Measurements from ENCODE around the gene NUP214. TPM values are rescaled to one million over a fixed set of nuclear protein-coding genes. Genes with fewer than 3 reads are reported as not detected.
"Not testable (repeated sequence)": the region's sequence is repeated elsewhere in the genome, so short reads cannot be mapped to it uniquely, and the experiment has no call there.

NUP214 gene
- total RNA-seq, 2 experiments from 2014 or later: 61.4 to 97.7 TPM

DNA sequence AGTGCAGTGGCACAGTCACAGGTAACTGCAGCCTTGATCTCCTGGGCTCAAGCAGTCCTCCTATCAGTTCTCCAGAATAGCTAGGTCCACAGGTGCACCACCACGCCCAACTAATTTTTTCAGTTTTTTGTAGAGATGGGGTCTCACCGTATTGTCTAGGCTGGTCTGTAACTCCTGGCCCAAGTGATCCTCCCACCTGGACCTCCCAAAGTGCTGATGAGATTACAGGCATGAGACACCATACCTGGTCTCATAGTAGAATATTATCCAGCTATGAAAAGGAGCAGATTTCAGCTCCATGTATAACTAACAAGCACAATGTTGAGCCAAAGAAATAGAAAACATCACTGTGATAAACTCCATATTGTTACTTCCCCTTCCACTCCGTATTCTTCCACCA is 81.1 kb downstream of the NUP214 start:
- DNase-seq (no peak), ATAC-seq (no peak)
- Mint-ChIP-seq H3K9me3 (ENCODE audit: low read depth) (peaks cover 14% of the 10 kb centered on the region), H3K27ac (no peak overlapping the region), H3K27me3 (no peaks in the 10 kb centered on the region), H3K4me3 (no peak overlapping the region), H3K4me1 (no peaks in the 10 kb centered on the region), H3K36me3 (ENCODE audit: low read depth) (peaks cover 62% of the 10 kb centered on the region)
- ChIA-PET CTCF (no interaction called here), POLR2A (no interaction called here)
- intact Hi-C loops (cut with DNase I, micrococcal nuclease): no loop called here

DNA sequence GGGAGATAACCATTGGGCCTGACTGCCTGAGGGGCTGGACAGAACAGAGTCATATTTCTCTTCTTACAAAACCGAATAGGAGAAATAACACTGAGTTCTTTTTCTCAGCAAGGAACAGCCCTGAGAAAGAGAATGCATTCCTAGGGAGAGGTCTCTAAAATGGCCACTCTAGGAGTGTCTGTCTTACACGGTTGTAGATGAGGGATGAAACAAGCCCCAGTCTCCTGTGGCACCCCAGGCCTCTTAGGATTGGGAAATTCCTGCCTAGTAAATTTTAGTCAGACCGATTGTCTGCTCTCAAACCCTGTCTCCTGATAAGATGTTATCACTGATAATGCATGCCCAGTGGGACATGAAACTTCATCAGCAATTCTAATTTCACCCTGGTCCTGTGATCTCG is 86.5 kb downstream of the NUP214 start:
- POLR2A ChIA-PET; intact Hi-C loops (cut with DNase I, micrococcal nuclease); DNase-seq; CTCF ChIA-PET; H3K4me1 Mint-ChIP-seq; H3K27me3 Mint-ChIP-seq; H3K4me3 Mint-ChIP-seq; ATAC-seq: not testable (repeated sequence)
- Mint-ChIP-seq H3K27ac (peak overlapping the region; percentile 29), H3K36me3 (ENCODE audit: low read depth) (peaks cover 57% of the 10 kb centered on the region), H3K9me3 (ENCODE audit: low read depth) (peaks cover 23% of the 10 kb centered on the region)

DNA sequence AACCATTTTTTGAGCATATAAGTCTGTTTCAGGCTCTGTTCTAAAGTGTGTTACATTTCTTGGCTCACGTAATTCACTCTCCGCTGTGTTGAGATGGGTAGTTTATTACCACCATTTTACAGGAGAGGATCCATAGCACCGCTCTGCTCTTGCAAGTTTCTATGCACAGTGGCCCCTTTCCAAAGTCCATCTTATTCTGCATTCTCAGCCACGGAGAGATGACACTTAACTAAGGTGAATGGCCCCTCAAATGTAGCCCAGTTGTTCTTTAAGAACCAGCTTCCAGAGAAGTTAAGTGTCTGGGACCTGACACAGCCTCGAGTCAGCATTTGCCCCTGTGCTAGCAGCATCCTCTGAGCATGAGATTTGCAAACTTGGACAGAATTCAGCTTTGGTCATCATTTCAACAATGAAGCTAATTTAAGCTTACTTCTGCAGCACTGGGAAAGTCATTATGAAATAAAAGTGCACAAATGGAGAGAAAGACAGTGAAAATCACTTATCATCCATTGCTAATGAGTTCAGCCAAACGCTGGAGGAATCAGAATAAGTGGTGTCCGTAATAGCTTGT is 89.0 kb downstream of the NUP214 start:
- intact Hi-C loops (cut with DNase I, micrococcal nuclease): no loop called here
- Mint-ChIP-seq H3K36me3 (ENCODE audit: low read depth) (peaks cover 48% of the 10 kb centered on the region), H3K4me1 (peaks cover 7% of the 10 kb centered on the region), H3K9me3 (ENCODE audit: low read depth) (peaks cover 23% of the 10 kb centered on the region), H3K27ac (no peak overlapping the region), H3K4me3 (no peak overlapping the region), H3K27me3 (no peaks in the 10 kb centered on the region)
- no peak for ATAC-seq
- ChIA-PET POLR2A (no interaction called here), CTCF (interaction anchor here (0.8 to 3.7 kb wide), 7 partner anchors 14 to 135 kb away, joined by 3 to 16 read pairs (median 3); no protein-coding TSS in a partner anchor)
- DNase-seq: no peak

DNA sequence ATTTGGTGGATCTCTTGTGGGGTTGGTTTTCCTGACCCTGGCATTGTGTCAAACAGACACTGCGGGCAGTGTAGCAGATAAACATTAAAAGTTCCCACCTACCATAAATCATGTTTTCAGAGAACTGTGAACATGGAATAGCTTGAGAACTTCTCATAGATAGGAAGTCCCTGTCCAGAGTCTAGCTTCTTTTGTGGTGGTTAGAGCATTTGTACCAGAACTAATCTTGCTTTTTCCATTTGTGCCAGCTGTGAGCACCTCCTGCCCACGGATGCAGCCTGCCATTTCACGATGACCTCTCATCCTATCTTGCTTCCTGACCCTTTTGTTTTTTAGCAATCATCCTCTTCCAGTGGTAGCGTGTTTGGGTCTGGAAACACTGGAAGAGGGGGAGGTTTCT is 89.5 kb downstream of the NUP214 start:
- Mint-ChIP-seq H3K4me3 (no peak overlapping the region), H3K27me3 (no peaks in the 10 kb centered on the region), H3K27ac (no peak overlapping the region), H3K9me3 (ENCODE audit: low read depth) (peaks cover 21% of the 10 kb centered on the region), H3K36me3 (ENCODE audit: low read depth) (peaks cover 42% of the 10 kb centered on the region), H3K4me1 (peaks cover 7% of the 10 kb centered on the region)
- ATAC-seq: no peak
- DNase-seq: no peak
- ChIA-PET POLR2A (no interaction called here), CTCF (interaction anchor here (0.8 to 3.7 kb wide), 6 partner anchors 13 to 134 kb away, joined by 3 to 16 read pairs (median 3); no protein-coding TSS in a partner anchor)
- intact Hi-C loops (cut with DNase I, micrococcal nuclease): no loop called here

DNA sequence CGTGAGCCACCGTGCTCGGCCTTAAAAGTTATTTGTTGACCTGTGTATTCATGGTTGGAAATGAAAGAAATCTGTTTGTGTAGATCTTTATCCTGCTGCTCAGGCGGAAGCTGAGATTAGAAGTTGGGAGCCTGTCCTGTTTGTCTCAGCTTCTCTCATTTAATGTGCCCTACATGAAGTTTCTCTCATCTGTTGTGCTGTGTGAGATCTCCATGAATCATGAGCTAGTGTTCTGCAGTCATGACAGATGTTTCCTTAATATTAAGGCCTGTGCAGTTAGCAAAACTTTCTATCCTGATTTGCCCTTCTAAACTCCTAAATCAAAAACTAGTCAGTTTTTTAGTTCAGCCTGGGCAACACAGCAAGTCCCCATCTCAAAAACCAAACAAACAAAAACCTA is 91.4 kb downstream of the NUP214 start:
- Mint-ChIP-seq H3K36me3 (ENCODE audit: low read depth) (peaks cover 25% of the 10 kb centered on the region), H3K9me3 (ENCODE audit: low read depth) (peaks cover 6% of the 10 kb centered on the region), H3K27ac (no peak overlapping the region), H3K27me3 (no peaks in the 10 kb centered on the region), H3K4me1 (peaks cover 7% of the 10 kb centered on the region), H3K4me3 (no peak overlapping the region)
- POLR2A ChIA-PET: no interaction called here
- ATAC-seq (no peak), DNase-seq (no peak)
- intact Hi-C loops (cut with DNase I, micrococcal nuclease): no loop called here
- CTCF ChIA-PET: interaction anchor here (0.7 to 3.7 kb wide), 3 partner anchors 25 to 120 kb away, joined by 3 to 16 read pairs (median 4); no protein-coding TSS in a partner anchor

DNA sequence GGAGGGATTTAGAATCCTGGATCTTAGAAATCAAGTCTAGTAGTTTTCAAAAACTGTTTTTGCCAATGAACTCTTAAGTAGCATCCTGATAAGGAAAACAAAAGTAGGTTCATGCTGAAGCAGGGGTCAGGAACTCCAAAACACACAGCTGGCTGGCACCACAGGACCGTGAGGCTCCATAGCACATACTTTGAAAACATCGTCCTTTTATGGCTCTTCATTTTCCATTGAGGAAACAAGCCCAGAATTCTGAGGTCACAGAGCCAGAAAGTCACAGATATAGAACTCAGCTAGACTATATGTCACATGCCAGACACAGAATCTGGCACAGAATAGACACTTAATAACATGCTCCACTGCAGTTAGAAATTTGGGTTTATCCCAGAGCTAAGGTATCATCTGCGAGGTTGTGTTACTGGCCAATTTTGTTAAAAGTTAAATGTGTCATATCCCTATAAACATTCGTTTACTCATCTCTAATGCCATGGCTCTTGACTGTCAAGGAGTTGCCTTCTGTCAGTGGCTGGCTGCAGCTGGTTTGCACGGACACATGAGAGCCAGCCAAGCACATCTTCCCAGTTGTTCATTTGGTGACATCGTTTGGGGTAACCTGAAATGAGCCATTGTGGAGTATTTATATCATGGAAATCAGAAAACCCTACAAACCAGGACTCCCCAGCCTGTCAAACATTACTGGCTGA is 92.1 kb downstream of the NUP214 start:
- Mint-ChIP-seq H3K9me3 (ENCODE audit: low read depth) (peaks cover under 1% of the 10 kb centered on the region), H3K36me3 (ENCODE audit: low read depth) (peaks cover 23% of the 10 kb centered on the region), H3K27ac (no peak overlapping the region), H3K4me3 (no peak overlapping the region), H3K27me3 (no peaks in the 10 kb centered on the region), H3K4me1 (peaks cover 7% of the 10 kb centered on the region)
- ATAC-seq: no peak
- ChIA-PET CTCF (interaction anchor here (0.9 kb wide), 2 partner anchors 47 to 119 kb away, joined by 3 to 4 read pairs; no protein-coding TSS in a partner anchor), POLR2A (interaction anchor here (0.7 kb wide), 1 partner anchor 61 kb away, joined by 4 read pairs; no protein-coding TSS in a partner anchor)
- intact Hi-C loops (cut with DNase I, micrococcal nuclease): no loop called here
- DNase-seq: no peak

DNA sequence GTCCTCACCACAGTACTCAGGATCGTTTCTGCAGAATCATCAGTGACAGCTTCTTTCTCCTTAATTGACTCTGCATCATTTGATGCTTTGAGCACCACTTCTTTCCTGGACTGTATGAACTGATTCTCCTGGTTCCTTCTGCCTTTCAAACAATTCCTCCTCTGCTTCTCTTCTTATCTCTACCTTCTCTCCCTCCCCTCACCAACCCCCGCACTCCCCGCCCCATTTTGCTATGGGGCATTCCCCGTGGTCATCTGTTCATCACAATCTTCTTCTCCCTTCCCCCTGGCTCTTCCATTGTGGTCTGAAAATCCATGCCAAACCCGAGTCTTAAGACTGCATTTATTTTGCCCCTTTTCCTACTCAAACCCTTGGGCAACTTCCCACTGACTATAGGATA is 93.0 kb downstream of the NUP214 start:
- ChIA-PET CTCF (interaction anchor here (0.9 kb wide), 1 partner anchor 118 kb away, joined by 3 read pairs; no protein-coding TSS in a partner anchor), POLR2A (no interaction called here)
- Mint-ChIP-seq H3K36me3 (ENCODE audit: low read depth) (peaks cover 26% of the 10 kb centered on the region), H3K27me3 (no peaks in the 10 kb centered on the region), H3K9me3 (ENCODE audit: low read depth) (no peaks in the 10 kb centered on the region), H3K4me3 (no peak overlapping the region), H3K27ac (no peak overlapping the region), H3K4me1 (peaks cover 6% of the 10 kb centered on the region)
- ATAC-seq: no peak
- no peak for DNase-seq
- intact Hi-C loops (cut with DNase I, micrococcal nuclease): no loop called here

DNA sequence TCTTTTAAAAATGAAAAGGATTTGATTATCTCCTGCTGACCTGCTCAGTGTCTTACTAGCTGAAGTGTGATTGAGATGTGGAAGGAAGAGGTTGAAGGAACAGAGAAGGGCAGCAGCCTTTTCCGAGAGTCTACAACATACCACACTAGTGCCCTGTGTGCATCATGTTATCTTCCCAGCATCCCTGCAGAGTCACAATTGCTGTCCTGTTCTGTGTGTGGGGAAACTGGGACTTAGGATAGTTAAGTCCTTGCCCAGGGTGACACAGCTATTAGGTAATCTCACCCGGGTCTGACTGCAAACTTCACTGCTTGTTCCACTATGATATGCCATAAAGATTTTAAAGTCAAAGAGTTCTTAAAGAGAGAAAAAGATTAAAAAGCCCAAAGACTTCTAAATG is 95.1 kb downstream of the NUP214 start:
- intact Hi-C loops (cut with DNase I, micrococcal nuclease): no loop called here
- CTCF ChIA-PET: interaction anchor here (0.7 to 1.3 kb wide), 2 partner anchors 116 to 1971 kb away, joined by 3 to 4 read pairs; no protein-coding TSS in a partner anchor
- Mint-ChIP-seq H3K36me3 (ENCODE audit: low read depth) (peaks cover 26% of the 10 kb centered on the region), H3K27me3 (no peaks in the 10 kb centered on the region), H3K9me3 (ENCODE audit: low read depth) (no peaks in the 10 kb centered on the region), H3K4me3 (no peak overlapping the region), H3K4me1 (no peaks in the 10 kb centered on the region), H3K27ac (no peak overlapping the region)
- ATAC-seq: no peak
- POLR2A ChIA-PET: no interaction called here
- no peak for DNase-seq

DNA sequence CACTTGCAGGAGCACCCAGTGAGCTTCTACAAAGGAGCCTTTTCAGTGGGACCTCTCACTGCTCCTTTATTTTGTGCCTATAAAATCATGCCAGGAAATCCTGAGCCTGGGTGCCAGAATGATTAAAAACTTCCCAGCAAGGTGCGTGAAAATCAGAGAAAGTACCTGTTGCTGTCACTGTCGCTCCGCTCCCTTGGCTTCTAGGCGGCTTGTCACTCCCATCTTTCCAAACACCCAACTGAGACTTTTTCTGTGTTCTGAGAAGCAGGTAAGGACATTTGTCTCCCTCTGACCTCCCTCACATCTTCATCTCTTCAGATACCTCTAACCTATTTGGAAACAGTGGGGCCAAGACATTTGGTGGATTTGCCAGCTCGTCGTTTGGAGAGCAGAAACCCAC is 97.1 kb downstream of the NUP214 start:
- CTCF ChIA-PET: interaction anchor here (0.7 kb wide), 1 partner anchor 346 kb away, joined by 3 read pairs; no protein-coding TSS in a partner anchor
- H3K27me3 Mint-ChIP-seq: no peaks in the 10 kb centered on the region
- no peak overlapping the region for H3K4me3 Mint-ChIP-seq
- no peaks in the 10 kb centered on the region for H3K9me3 Mint-ChIP-seq (ENCODE audit: low read depth)
- no peak for DNase-seq
- H3K27ac Mint-ChIP-seq: no peak overlapping the region
- ATAC-seq: no peak
- intact Hi-C loops (cut with DNase I, micrococcal nuclease): no loop called here
- H3K36me3 Mint-ChIP-seq (ENCODE audit: low read depth): peaks cover 23% of the 10 kb centered on the region
- H3K4me1 Mint-ChIP-seq: no peaks in the 10 kb centered on the region
- POLR2A ChIA-PET: no interaction called here

DNA sequence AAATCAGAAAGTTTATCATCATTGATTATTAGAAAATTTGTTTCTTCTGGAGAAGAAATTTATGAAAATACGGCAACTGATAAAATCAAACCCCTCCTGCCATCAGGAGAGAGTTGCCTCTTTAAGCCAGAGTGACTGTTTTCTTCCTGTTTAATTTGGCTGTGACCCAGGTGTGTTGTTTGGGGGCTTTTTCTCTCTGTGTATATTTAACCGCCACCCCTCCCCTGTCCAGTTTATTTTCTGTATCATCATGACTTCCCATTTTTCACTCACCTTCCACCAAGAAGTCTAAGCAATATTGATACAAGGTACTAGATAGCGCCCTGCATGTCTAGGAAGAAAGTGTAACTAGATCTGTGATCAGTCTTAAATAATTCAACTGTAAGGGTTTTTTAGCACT is 100.8 kb downstream of the NUP214 start:
- Mint-ChIP-seq H3K27me3 (no peaks in the 10 kb centered on the region), H3K27ac (no peak overlapping the region), H3K4me3 (no peak overlapping the region), H3K4me1 (no peaks in the 10 kb centered on the region), H3K9me3 (ENCODE audit: low read depth) (no peaks in the 10 kb centered on the region), H3K36me3 (ENCODE audit: low read depth) (peaks cover 30% of the 10 kb centered on the region)
- ChIA-PET POLR2A (no interaction called here), CTCF (no interaction called here)
- ATAC-seq: no peak
- DNase-seq: no peak
- intact Hi-C loops (cut with DNase I, micrococcal nuclease): no loop called here

DNA sequence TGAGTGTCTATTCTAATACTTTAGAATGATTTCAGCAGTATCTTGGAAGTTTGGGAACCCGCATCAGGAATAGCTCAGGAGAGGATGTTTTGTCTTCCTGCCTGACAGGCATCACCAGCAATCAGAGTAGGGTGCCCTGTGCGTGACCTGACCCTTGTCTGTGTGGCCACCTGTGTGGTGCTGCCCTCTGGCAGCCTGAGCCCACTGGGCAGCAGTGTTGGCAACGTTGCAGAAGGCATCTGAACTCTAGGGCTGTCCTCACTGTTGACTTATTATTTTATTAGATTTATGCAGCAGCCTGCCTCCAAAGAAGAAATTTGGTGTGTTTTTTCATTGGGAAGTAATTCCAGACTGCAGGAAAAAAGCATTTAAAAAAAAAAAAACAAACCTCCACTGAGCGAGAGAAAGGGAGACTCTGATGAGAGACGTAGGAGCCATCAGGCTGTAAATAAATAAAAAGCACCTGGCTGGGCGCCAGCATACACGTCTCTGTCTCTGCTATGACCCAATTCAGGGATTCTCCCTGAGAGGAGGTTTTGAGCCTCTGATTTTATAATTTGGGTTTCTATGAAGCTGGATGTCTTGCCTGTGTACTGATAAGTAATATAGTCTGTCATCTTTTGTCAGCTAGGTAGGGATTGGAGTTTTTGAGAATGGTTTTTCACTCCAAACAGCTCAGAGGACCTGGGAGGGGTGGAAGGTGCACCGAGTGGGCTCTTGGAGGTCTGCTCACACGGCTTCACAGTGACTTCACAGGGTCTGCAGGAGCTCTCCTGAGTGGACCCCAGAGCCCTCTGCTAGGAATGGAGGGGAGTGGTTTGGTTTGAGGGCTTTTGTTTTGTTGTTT is 101.9 kb downstream of the NUP214 start:
- no peak for DNase-seq
- H3K9me3 Mint-ChIP-seq (ENCODE audit: low read depth): no peaks in the 10 kb centered on the region
- no peak overlapping the region for H3K27ac Mint-ChIP-seq
- H3K4me3 Mint-ChIP-seq: no peak overlapping the region
- POLR2A ChIA-PET: no interaction called here
- CTCF ChIA-PET: interaction anchor here (0.5 to 0.8 kb wide), 2 partner anchors 10 to 13 kb away, joined by 3 read pairs; no protein-coding TSS in a partner anchor
- no peaks in the 10 kb centered on the region for H3K27me3 Mint-ChIP-seq
- peaks cover 34% of the 10 kb centered on the region for H3K36me3 Mint-ChIP-seq (ENCODE audit: low read depth)
- intact Hi-C loops (cut with DNase I, micrococcal nuclease): no loop called here
- no peak for ATAC-seq
- no peaks in the 10 kb centered on the region for H3K4me1 Mint-ChIP-seq
